GM21515 (cell line): ENCODE data around the gene COL4A2.
"Not testable (repeated sequence)": the region's sequence is repeated elsewhere in the genome, so short reads cannot be mapped to it uniquely, and the experiment has no call there.

Experiments used
- ATAC-seq: cut with Tn5 transposase; IDR thresholded peaks from one replicate; pipeline ENCODE4 v1.9.1; 2021; ENCODE audit not compliant: unreplicated experiment

Gene COL4A2

GRCh38 chr13:110450016-110450900 is 143.2 kb downstream of the COL4A2 start:
- no peak for ATAC-seq

- no peak for ATAC-seq
Measured at GRCh38 chr13:110450941-110451730, 144.1 kb downstream of the COL4A2 start.

GRCh38 chr13:110453091-110453490 is 146.0 kb downstream of the COL4A2 start:
- not testable (repeated sequence) for ATAC-seq

GRCh38 chr13:110453797-110454196 is 146.7 kb downstream of the COL4A2 start:
- no peak for ATAC-seq

- no peak for ATAC-seq
Measured at GRCh38 chr13:110454227-110454859, 147.3 kb downstream of the COL4A2 start.

GRCh38 chr13:110454956-110455355 is 147.9 kb downstream of the COL4A2 start:
- ATAC-seq: no peak

GRCh38 chr13:110455444-110455843 is 148.4 kb downstream of the COL4A2 start:
- ATAC-seq: no peak

GRCh38 chr13:110455941-110456340 is 148.9 kb downstream of the COL4A2 start:
- peak; percentile 99 for ATAC-seq

GRCh38 chr13:110456550-110456949 is 149.5 kb downstream of the COL4A2 start:
- no peak for ATAC-seq

- ATAC-seq: no peak
Measured at GRCh38 chr13:110457361-110457760, 150.3 kb downstream of the COL4A2 start.

- no peak for ATAC-seq
Measured at GRCh38 chr13:110458017-110458416, 150.9 kb downstream of the COL4A2 start.

GRCh38 chr13:110458594-110459365 is 151.7 kb downstream of the COL4A2 start:
- no peak for ATAC-seq

- no peak for ATAC-seq
Measured at GRCh38 chr13:110462091-110462490, 155.0 kb downstream of the COL4A2 start.

GRCh38 chr13:110463156-110463555 is 156.1 kb downstream of the COL4A2 start:
- no peak for ATAC-seq

- no peak for ATAC-seq
Measured at GRCh38 chr13:110463871-110464510, 156.9 kb downstream of the COL4A2 start.

GRCh38 chr13:110464556-110465333 is 157.7 kb downstream of the COL4A2 start:
- ATAC-seq: no peak

GRCh38 chr13:110465696-110466095 is 158.6 kb downstream of the COL4A2 start:
- ATAC-seq: no peak

- ATAC-seq: no peak
Measured at GRCh38 chr13:110466266-110466915, 159.3 kb downstream of the COL4A2 start.

- no peak for ATAC-seq
Measured at GRCh38 chr13:110467516-110468110, 160.5 kb downstream of the COL4A2 start.
